Glutamatergic neuron (in vitro differentiated cells): ENCODE data around the gene HOXC9. TPM values are rescaled to one million over a fixed set of nuclear protein-coding genes. Genes with fewer than 3 reads are reported as not detected.
A peak's percentile ranks its signal among the peaks of the same experiment; 100 is the strongest.

Experiments
- DNase-seq: peaks from one replicate; pipeline ENCODE4 v3.0.0; 2022
- H3K27ac Mint-ChIP-seq: one replicate; pipeline ENCODE4 v1.8.0; 2020; ENCODE audit warnings: mild to moderate bottlenecking, mixed read lengths, inconsistent platforms; ENCODE audit not compliant: unreplicated experiment
- H3K27me3 Mint-ChIP-seq: one replicate; pipeline ENCODE4 v1.8.0; 2020; ENCODE audit warnings: mild to moderate bottlenecking, moderate library complexity, mixed read lengths, inconsistent platforms; ENCODE audit not compliant: unreplicated experiment
- H3K36me3 Mint-ChIP-seq: one replicate; pipeline ENCODE4 v1.8.0; 2020; ENCODE audit warnings: mild to moderate bottlenecking, mixed read lengths, inconsistent platforms; ENCODE audit not compliant: unreplicated experiment
- H3K4me1 Mint-ChIP-seq: one replicate; pipeline ENCODE4 v1.8.0; 2020; ENCODE audit warnings: mild to moderate bottlenecking, low read depth, mixed read lengths, inconsistent platforms; ENCODE audit not compliant: unreplicated experiment
- H3K4me3 Mint-ChIP-seq: one replicate; pipeline ENCODE4 v1.8.0; 2020; ENCODE audit warnings: mild to moderate bottlenecking, mixed read lengths, inconsistent platforms; ENCODE audit not compliant: unreplicated experiment
- H3K9me3 Mint-ChIP-seq: one replicate; pipeline ENCODE4 v1.8.0; 2020; ENCODE audit warnings: mild to moderate bottlenecking, moderate library complexity, mixed read lengths, inconsistent platforms; ENCODE audit not compliant: unreplicated experiment
- total RNA-seq: library from RNA; stranded (reverse); fragmentation: NEBNext Ultra II Directional; extraction: Animal tissue kit (Norgen Biotek cat#: 25700); gene quantifications from one replicate; pipeline ENCODE4 v1.2.1, GENCODE V29; 2021; ENCODE audit not compliant: unreplicated experiment
- TF ChIP-seq, protein P1 (sequence below): fragments of 200-600 bp; sonication (generic); IDR thresholded peaks from one replicate; pipeline ENCODE4 v1.5.0; 2021; ENCODE audit not compliant: partially characterized antibody, unreplicated experiment

HOXC9 gene
- total RNA-seq, 1 donor from 2014 or later, result not detected

- H3K4me1 Mint-ChIP-seq, result peaks cover 4% of the 10 kb centered on the region
- peaks cover 39% of the 10 kb centered on the region for H3K27me3 Mint-ChIP-seq
- peaks cover 2% of the 10 kb centered on the region for H3K9me3 Mint-ChIP-seq
- H3K36me3 Mint-ChIP-seq, result no peaks in the 10 kb centered on the region
- DNase-seq, result no peak
- H3K4me3 Mint-ChIP-seq, result no peak overlapping the region
- TF ChIP-seq, protein P1, sequence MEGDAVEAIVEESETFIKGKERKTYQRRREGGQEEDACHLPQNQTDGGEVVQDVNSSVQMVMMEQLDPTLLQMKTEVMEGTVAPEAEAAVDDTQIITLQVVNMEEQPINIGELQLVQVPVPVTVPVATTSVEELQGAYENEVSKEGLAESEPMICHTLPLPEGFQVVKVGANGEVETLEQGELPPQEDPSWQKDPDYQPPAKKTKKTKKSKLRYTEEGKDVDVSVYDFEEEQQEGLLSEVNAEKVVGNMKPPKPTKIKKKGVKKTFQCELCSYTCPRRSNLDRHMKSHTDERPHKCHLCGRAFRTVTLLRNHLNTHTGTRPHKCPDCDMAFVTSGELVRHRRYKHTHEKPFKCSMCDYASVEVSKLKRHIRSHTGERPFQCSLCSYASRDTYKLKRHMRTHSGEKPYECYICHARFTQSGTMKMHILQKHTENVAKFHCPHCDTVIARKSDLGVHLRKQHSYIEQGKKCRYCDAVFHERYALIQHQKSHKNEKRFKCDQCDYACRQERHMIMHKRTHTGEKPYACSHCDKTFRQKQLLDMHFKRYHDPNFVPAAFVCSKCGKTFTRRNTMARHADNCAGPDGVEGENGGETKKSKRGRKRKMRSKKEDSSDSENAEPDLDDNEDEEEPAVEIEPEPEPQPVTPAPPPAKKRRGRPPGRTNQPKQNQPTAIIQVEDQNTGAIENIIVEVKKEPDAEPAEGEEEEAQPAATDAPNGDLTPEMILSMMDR, result no peak
- no peak overlapping the region for H3K27ac Mint-ChIP-seq
Observed at GRCh38 chr12:54026640-54027441, 26.9 kb downstream of the HOXC9 start.

GRCh38 chr12:54027442-54027786 lies 27.5 kb downstream of the HOXC9 start:
- peaks cover 4% of the 10 kb centered on the region for H3K4me1 Mint-ChIP-seq
- H3K27ac Mint-ChIP-seq, result no peak overlapping the region

GRCh38 chr12:54028314-54029201 lies 28.6 kb downstream of the HOXC9 start, which contains the start of gene HOXC6:
Gene HOXC6, plus strand, starts transcription at chr12:54028440. Its CDS starts 82 bp downstream, at chr12:54028522.
- peaks cover 46% of the 10 kb centered on the region for H3K27me3 Mint-ChIP-seq
- TF ChIP-seq, protein P1, result no peak
- H3K27ac Mint-ChIP-seq, result no peak within 1 kb of the TSS
- no peaks in the 10 kb centered on the region for H3K36me3 Mint-ChIP-seq
- H3K9me3 Mint-ChIP-seq, result peaks cover 2% of the 10 kb centered on the region
- peak within 1 kb of the TSS; percentile 66 for H3K4me3 Mint-ChIP-seq
- peaks cover 4% of the 10 kb centered on the region for H3K4me1 Mint-ChIP-seq
- DNase-seq, result no peak

More at GRCh38 chr12:54027442-54027786, 27.5 kb downstream of the HOXC9 start:
- DNase-seq, result no peak
- H3K36me3 Mint-ChIP-seq, result no peaks in the 10 kb centered on the region
- TF ChIP-seq, protein P1, result no peak
- peaks cover 2% of the 10 kb centered on the region for H3K9me3 Mint-ChIP-seq
- peaks cover 42% of the 10 kb centered on the region for H3K27me3 Mint-ChIP-seq
- no peak overlapping the region for H3K4me3 Mint-ChIP-seq

- Mint-ChIP-seq H3K27me3 (peaks cover 45% of the 10 kb centered on the region), H3K27ac (no peak overlapping the region), H3K36me3 (no peaks in the 10 kb centered on the region), H3K4me1 (peaks cover 6% of the 10 kb centered on the region), H3K4me3 (no peak overlapping the region), H3K9me3 (peaks cover 2% of the 10 kb centered on the region)
- TF ChIP-seq, protein P1, result no peak
- no peak for DNase-seq
Observed at GRCh38 chr12:54029529-54030441, 29.8 kb downstream of the HOXC9 start.
